Measurements from ENCODE around the gene CUL3.
"Not testable (repeated sequence)": the region's sequence is repeated elsewhere in the genome, so short reads cannot be mapped to it uniquely, and the experiment has no call there.

CUL3 gene

GRCh38 chr2:224532931-224533330 is 52.2 kb downstream of the CUL3 start:
- DNase-seq = no peak

GRCh38 chr2:224532441-224532840 is 52.7 kb downstream of the CUL3 start:
- no peak for DNase-seq

- DNase-seq = no peak
Observed at GRCh38 chr2:224528171-224528570, 57.0 kb downstream of the CUL3 start.

GRCh38 chr2:224525774-224526173 is 59.4 kb downstream of the CUL3 start:
- DNase-seq = no peak

GRCh38 chr2:224524657-224525056 is 60.5 kb downstream of the CUL3 start:
- DNase-seq = no peak

GRCh38 chr2:224523626-224524577 is 61.3 kb downstream of the CUL3 start:
- DNase-seq = no peak

GRCh38 chr2:224522483-224522882 is 62.7 kb downstream of the CUL3 start:
- not testable (repeated sequence) for DNase-seq

- DNase-seq = no peak
Observed at GRCh38 chr2:224520064-224520463, 65.1 kb downstream of the CUL3 start.

GRCh38 chr2:224518806-224519580 is 66.2 kb downstream of the CUL3 start:
- no peak for DNase-seq

GRCh38 chr2:224517963-224518362 is 67.2 kb downstream of the CUL3 start:
- DNase-seq = no peak

GRCh38 chr2:224516393-224516792 is 68.8 kb downstream of the CUL3 start:
- not testable (repeated sequence) for DNase-seq

GRCh38 chr2:224513991-224514390 is 71.2 kb downstream of the CUL3 start:
- no peak for DNase-seq

GRCh38 chr2:224507789-224508188 is 77.4 kb downstream of the CUL3 start:
- no peak for DNase-seq

GRCh38 chr2:224506494-224506893 is 78.7 kb downstream of the CUL3 start:
- DNase-seq = no peak

- no peak for DNase-seq
Observed at GRCh38 chr2:224498991-224499390, 86.2 kb downstream of the CUL3 start.

GRCh38 chr2:224492531-224492930 is 92.6 kb downstream of the CUL3 start:
- no peak for DNase-seq

GRCh38 chr2:224487940-224488339 is 97.2 kb downstream of the CUL3 start:
- not testable (repeated sequence) for DNase-seq

- DNase-seq = not testable (repeated sequence)
Observed at GRCh38 chr2:224485081-224486014, 99.8 kb downstream of the CUL3 start.

- no peak for DNase-seq
Observed at GRCh38 chr2:224479826-224480225, 105.3 kb downstream of the CUL3 start.

- DNase-seq = no peak
Observed at GRCh38 chr2:224472827-224473226, 112.3 kb downstream of the CUL3 start.

- no peak for DNase-seq
Observed at GRCh38 chr2:224472137-224472536, 113.0 kb downstream of the CUL3 start.

- DNase-seq = no peak
Observed at GRCh38 chr2:224469374-224469964, 115.7 kb downstream of the CUL3 start.
